T1000 (cell line): Measurements from ENCODE around the gene QSER1.
A peak's percentile ranks its signal among the peaks of the same experiment; 100 is the strongest.
"Not testable (repeated sequence)": the region's sequence is repeated elsewhere in the genome, so short reads cannot be mapped to it uniquely, and the experiment has no call there.

Experiments
- DNase-seq: peaks from one replicate; lab custom pipeline; 2025; ENCODE audit warnings: mixed read lengths; lab: John Stamatoyannopoulos, UW

The QSER1 gene

GRCh38 chr11:33000181-33000580, 107.6 kb downstream of the QSER1 start:
- no peak for DNase-seq

GRCh38 chr11:33001281-33001680, 108.7 kb downstream of the QSER1 start:
- DNase-seq, result no peak

- DNase-seq, result no peak
These were observed 109.3 kb downstream of the QSER1 start for GRCh38 chr11:33001751-33002542.

- no peak for DNase-seq
These were observed 112.6 kb downstream of the QSER1 start for GRCh38 chr11:33005175-33005574.

GRCh38 chr11:33006010-33006409, 113.4 kb downstream of the QSER1 start:
- no peak for DNase-seq

- no peak for DNase-seq
These were observed 121.1 kb downstream of the QSER1 start for GRCh38 chr11:33013755-33014154.

- peak; percentile 92 for DNase-seq
These were observed 123.3 kb downstream of the QSER1 start, which contains the start of gene DEPDC7 for GRCh38 chr11:33015621-33016551. Gene DEPDC7, plus strand, starts transcription at chr11:33015878. Its CDS starts 78 bp downstream, at chr11:33015956.

- DNase-seq, result no peak
These were observed 124.0 kb downstream of the QSER1 start for GRCh38 chr11:33016654-33017053.

- DNase-seq, result no peak
These were observed 124.9 kb downstream of the QSER1 start for GRCh38 chr11:33017478-33017877.

GRCh38 chr11:33017965-33018364, 125.4 kb downstream of the QSER1 start:
- no peak for DNase-seq

GRCh38 chr11:33018840-33019239, 126.2 kb downstream of the QSER1 start:
- DNase-seq, result no peak

- no peak for DNase-seq
These were observed 128.9 kb downstream of the QSER1 start for GRCh38 chr11:33021501-33021900.

- no peak for DNase-seq
These were observed 129.3 kb downstream of the QSER1 start for GRCh38 chr11:33021937-33022336.

- no peak for DNase-seq
These were observed 132.7 kb downstream of the QSER1 start for GRCh38 chr11:33025339-33025722.

- no peak for DNase-seq
These were observed 134.6 kb downstream of the QSER1 start for GRCh38 chr11:33027233-33027632.

- DNase-seq, result no peak
These were observed 135.4 kb downstream of the QSER1 start for GRCh38 chr11:33027846-33028536.

- no peak for DNase-seq
These were observed 135.9 kb downstream of the QSER1 start for GRCh38 chr11:33028537-33028914.

- not testable (repeated sequence) for DNase-seq
These were observed 136.6 kb downstream of the QSER1 start for GRCh38 chr11:33029218-33029617.
